Forelimb muscle (tissue), 1 donor: Measurements from ENCODE around the gene SOWAHA. TPM values are rescaled to one million over a fixed set of nuclear protein-coding genes. Genes with fewer than 3 reads are reported as not detected.

Source experiments
- DNase-seq: peaks from one replicate; pipeline ENCODE4 v3.0.0-alpha.2; 2013; ENCODE audit warnings: low read depth
- polyA plus RNA-seq: library from polyadenylated mRNA; unstranded; fragments of 120-200 nt; gene quantifications from one replicate; pipeline ENCODE4 v1.2.1, GENCODE V29; 2013; ENCODE audit not compliant: insufficient read length

Gene SOWAHA
- polyA plus RNA-seq, 1 donor: 0.11 TPM

DNA sequence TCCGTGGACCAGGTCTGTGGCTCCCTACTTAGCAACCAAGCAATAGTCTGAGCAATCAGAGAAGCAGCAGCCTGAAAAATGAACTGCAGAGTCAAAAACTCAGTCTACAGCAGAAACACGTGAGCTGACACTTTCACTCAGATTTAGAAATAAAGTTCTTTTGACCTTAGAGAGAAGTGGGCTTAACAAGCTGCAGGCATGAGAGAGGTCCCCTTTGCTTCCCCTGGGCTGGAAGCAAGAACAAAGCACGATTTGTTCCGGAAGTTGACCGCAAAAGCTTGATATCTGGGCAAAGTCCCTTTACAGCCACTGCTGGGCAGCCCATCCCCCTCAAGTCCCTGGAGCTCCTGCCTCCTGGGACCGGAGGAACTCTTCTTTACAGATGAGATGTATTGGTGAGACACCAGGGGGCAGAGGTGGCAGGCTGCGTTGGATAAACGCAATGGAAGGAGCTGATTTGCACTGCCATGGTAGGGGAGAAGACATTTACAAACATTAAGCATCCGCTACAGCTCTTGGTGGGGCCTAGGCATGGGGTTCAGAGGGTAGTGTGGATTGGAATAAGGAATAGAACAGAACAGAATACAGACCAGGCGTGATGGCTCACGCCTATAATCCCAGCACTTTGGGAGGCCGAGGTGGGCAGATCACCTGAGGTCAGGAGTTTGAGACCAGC, 5.8 kb upstream of the SOWAHA start:
- no peak for DNase-seq

- no peak for DNase-seq
Measured at GRCh38 chr5:132808448-132808847, 4.7 kb upstream of the SOWAHA start.

DNA sequence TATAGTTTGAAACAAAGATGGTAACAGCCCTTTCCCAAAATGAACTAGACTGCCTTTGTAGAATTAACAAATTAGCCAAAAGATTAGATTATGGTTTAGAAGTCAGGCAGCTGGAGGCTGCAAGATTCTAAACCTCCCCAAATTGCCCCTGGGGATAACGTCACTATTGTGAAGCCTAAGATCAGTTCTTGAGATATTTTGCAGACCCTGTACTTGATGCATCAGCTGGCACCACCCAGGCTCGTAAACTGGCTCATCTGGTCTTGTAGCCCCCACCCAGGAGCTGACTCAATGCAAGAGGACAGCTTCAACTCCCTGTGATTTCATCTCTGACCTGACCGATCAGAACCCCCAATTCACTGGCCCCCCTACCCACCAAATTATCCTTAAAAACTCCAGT, 4.2 kb upstream of the SOWAHA start:
- no peak for DNase-seq

- DNase-seq: no peak
Measured at GRCh38 chr5:132810605-132811004, 2.5 kb upstream of the SOWAHA start.

GRCh38 chr5:132812123-132812765, 858 bp upstream of the SOWAHA start:
- no peak for DNase-seq

- no peak for DNase-seq
Measured at GRCh38 chr5:132813599-132814502, 749 bp downstream of the SOWAHA start.

DNA sequence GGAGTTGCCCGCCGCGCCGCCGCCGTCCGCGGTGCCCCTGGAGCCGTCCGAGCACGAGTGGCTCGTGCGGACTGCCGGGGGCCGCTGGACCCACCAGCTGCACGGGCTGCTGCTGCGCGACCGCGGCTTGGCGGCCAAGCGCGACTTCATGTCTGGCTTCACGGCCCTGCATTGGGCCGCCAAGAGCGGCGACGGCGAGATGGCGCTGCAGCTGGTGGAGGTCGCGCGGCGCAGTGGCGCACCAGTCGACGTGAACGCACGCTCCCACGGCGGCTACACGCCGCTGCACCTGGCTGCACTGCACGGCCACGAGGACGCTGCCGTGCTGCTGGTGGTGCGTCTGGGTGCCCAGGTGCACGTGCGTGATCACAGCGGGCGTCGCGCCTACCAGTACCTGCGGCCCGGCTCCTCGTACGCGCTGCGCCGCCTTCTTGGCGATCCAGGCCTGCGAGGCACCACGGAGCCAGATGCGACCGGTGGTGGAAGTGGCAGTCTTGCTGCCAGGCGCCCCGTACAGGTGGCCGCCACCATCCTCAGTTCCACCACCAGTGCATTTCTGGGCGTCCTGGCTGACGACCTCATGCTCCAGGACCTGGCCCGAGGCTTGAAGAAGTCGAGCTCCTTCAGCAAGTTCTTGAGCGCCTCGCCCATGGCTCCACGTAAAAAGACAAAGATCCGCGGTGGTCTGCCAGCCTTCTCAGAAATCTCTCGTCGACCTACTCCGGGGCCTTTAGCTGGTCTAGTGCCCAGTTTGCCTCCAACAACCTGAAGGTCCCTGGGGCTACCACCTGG, 1.6 kb downstream of the SOWAHA start:
- DNase-seq: no peak

GRCh38 chr5:132815454-132815853, 2.4 kb downstream of the SOWAHA start:
- no peak for DNase-seq

- DNase-seq: no peak
Measured at GRCh38 chr5:132816083-132816482, 3.0 kb downstream of the SOWAHA start.

- no peak for DNase-seq
Measured at GRCh38 chr5:132816554-132816953, 3.5 kb downstream of the SOWAHA start.

DNA sequence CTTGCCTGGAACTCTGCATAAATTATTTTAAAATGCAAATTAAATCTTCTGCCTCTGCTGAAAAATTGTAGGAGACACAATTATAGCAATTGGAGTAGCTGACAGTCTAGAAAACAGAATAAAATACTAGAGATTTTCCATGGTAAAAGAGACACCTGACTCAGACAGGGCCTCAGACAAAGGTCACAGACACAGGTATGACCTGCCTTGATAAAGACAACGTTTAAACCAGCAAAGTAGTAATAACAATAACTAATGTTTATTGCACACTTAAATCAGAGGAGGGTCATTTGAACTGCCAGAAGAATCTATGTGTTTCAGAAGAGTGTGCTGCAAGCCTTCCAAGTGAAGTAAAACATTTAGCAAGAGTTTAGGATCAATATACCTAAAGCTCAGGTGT, 3.9 kb downstream of the SOWAHA start:
- DNase-seq: no peak

DNA sequence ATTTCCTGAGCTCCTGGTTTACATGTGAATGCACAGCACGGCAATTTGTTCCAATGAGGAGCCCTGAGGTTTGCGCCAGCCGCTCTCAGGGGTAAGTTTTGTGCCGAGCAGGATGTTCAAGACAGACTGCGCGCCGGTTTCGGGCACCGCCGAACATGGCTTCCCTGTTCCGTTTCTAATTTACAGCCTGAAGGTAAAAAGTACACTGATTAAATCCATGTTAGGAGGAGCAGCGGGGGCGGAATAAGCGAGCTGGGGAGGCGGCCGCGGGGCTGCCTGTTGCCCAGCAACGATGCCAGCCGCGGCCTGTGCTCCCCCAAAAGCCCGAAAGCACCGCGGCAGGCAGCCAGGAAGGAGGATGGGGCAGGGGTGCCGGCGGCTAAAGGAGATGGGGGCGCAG, 6.4 kb downstream of the SOWAHA start:
- no peak for DNase-seq

- peak; percentile 62 for DNase-seq
Measured at GRCh38 chr5:132820162-132820754, 7.2 kb downstream of the SOWAHA start.

DNA sequence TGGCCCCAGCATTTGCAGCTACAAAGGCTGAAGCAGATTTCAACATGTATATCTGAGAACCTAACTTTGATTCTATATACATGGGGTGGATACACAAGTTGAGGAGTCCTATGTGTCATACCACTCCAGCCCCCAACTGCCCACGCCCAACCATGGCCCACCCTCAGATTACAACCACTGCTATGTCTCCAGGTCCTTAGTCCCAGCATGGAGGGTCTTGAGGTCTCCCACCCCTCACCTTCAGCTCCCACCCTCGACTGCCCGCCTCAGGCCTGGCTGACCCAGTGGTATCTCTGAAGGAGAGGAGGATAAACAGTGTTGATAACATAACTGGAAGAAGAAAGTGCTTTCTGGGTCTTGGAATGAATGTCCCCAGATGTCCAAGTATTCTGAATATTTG, 8.2 kb downstream of the SOWAHA start:
- DNase-seq: no peak

GRCh38 chr5:132821791-132822190, 8.7 kb downstream of the SOWAHA start:
- DNase-seq: no peak

- no peak for DNase-seq
Measured at GRCh38 chr5:132822650-132823480, 9.8 kb downstream of the SOWAHA start.

GRCh38 chr5:132823481-132824050, 10.5 kb downstream of the SOWAHA start:
- DNase-seq: no peak

GRCh38 chr5:132824426-132824825, 11.3 kb downstream of the SOWAHA start:
- no peak for DNase-seq

DNA sequence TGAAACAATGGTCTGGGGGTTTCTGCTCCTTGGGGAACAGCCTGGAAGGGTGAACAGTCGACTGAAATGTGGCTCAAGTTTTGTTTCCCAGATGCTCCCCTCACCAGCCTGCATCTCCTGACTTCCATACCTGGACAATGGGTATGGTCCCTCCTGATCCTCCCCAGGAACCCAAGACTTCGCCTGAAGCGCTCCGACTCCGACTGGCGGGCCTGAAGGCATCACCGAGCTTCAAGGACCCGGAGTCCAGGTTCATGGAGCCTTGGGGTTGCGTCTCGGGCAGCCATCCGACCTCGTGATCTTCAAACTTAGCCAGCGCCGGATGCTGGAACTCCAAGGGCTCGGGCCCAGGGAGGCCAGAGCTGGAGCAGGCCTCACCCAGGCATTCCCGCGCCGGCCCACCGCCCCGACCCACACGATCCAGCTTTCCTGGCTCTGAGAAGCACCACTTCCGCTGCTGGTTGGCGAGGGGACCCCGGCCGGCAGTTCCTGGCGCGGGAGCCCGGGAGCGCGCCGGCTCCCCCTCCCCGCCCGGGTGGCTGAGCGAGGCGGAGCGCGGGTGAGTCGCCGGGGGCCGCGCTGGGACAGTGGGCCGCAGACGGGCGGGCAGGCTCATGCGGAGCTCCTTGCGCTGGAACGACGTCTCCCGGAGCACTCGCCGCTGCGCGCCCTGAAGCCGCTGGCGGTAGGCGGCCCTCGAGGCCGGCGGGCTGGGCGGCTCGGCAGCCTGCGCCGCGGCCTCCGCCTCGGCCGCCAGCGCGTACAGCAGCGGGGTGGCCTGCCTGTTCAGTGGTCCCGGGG, 12.1 kb downstream of the SOWAHA start:
- no peak for DNase-seq
